HG03442 (cell line): ENCODE results near the gene R3HDM4.

Experiments
- ATAC-seq: cut with Tn5 transposase; IDR thresholded peaks from one replicate; pipeline ENCODE4 v1.9.1; 2021; ENCODE audit warnings: mild to moderate bottlenecking, moderate library complexity; ENCODE audit not compliant: unreplicated experiment

R3HDM4 gene

GRCh38 chr19:917323-918151 lies 4.5 kb upstream of the R3HDM4 start, which contains the start of gene KISS1R:
Gene KISS1R, plus strand, starts transcription at chr19:917333. Its CDS starts 170 bp downstream, at chr19:917503.
- ATAC-seq, result no peak

- ATAC-seq, result no peak
Observed at GRCh38 chr19:916645-917322, 3.8 kb upstream of the R3HDM4 start.

- ATAC-seq, result no peak
Observed at GRCh38 chr19:912181-913079, 589 bp downstream of the R3HDM4 start.

GRCh38 chr19:911197-912033 lies 1.6 kb downstream of the R3HDM4 start:
- ATAC-seq, result no peak

GRCh38 chr19:907183-907853 lies 5.7 kb downstream of the R3HDM4 start:
- ATAC-seq, result no peak

- ATAC-seq, result no peak
Observed at GRCh38 chr19:906480-906879, 6.5 kb downstream of the R3HDM4 start.

GRCh38 chr19:904545-904944 lies 8.5 kb downstream of the R3HDM4 start:
- no peak for ATAC-seq

- no peak for ATAC-seq
Observed at GRCh38 chr19:903266-903797, 9.7 kb downstream of the R3HDM4 start.

GRCh38 chr19:902446-903226 lies 10.4 kb downstream of the R3HDM4 start:
- ATAC-seq, result no peak

GRCh38 chr19:902093-902370 lies 11.0 kb downstream of the R3HDM4 start:
- ATAC-seq, result no peak

GRCh38 chr19:901216-902092 lies 11.6 kb downstream of the R3HDM4 start:
- ATAC-seq, result no peak

GRCh38 chr19:900302-901111 lies 12.5 kb downstream of the R3HDM4 start:
- ATAC-seq, result no peak

- ATAC-seq, result no peak
Observed at GRCh38 chr19:900043-900301, 13.0 kb downstream of the R3HDM4 start.

- no peak for ATAC-seq
Observed at GRCh38 chr19:899336-900042, 13.5 kb downstream of the R3HDM4 start.

- ATAC-seq, result no peak
Observed at GRCh38 chr19:898663-899062, 14.4 kb downstream of the R3HDM4 start.

GRCh38 chr19:897442-898039 lies 15.5 kb downstream of the R3HDM4 start:
- no peak for ATAC-seq
